GM12878 (cell line): ENCODE results near the gene IQGAP1. TPM values are rescaled to one million over a fixed set of nuclear protein-coding genes. Genes with fewer than 3 reads are reported as not detected.

Experiments used
- ATAC-seq: fragments of 200-7000 bp; cut with Tn5 transposase; 3 replicates; pipeline ENCODE4 v1.9.1; 2020; ENCODE audit warnings: mild to moderate bottlenecking, moderate library complexity
- BruUV-seq: library from RNA; stranded (reverse); fragments of 400-500 nt; replicated peaks from 2 replicates; lab custom pipeline; 2021; lab: Mats Ljungman, UMichigan
- CTCF ChIA-PET: fragments of 300-600 bp; sonication (Branson Sonifier 250); formaldehyde crosslinking; extraction: SDS; loops from one replicate; lab custom pipeline; 2021; ENCODE audit warnings: inconsistent platforms; lab: Yijun Ruan, JAX
- POLR2A ChIA-PET: fragments of 350-600 bp; formaldehyde crosslinking; extraction: SDS; loops from one replicate; lab custom pipeline; 2021; ENCODE audit warnings: inconsistent platforms; lab: Charles Lee
- RAD21 ChIA-PET: fragments of 300-600 bp; sonication (Branson Sonifier 250); formaldehyde crosslinking; loops from one replicate; lab custom pipeline; 2023; ENCODE audit warnings: antibody characterized with exemption; ENCODE audit not compliant: unreplicated experiment; lab: Charles Lee
- SMC1A ChIA-PET: fragments of 300-600 bp; sonication (Branson Sonifier 250); formaldehyde crosslinking; loops from one replicate; lab custom pipeline; 2023; ENCODE audit not compliant: unreplicated experiment, uncharacterized antibody; lab: Charles Lee
- DNase-seq: peaks from one replicate; pipeline ENCODE4 v3.0.0-alpha.2; 2011; ENCODE audit warnings: low read depth, low spot score
- FAIRE-seq: peaks from 3 replicates; lab custom pipeline; 2011; peaks lifted over from hg19 to GRCh38; lab: Jason Lieb, UNC
- H2AFZ ChIP-seq: 2 replicates; pipeline ENCODE4 v1.6.0; 2011; ENCODE audit warnings: low read depth, low read length, control low read depth; ENCODE audit not compliant: control insufficient read depth
- H3K27ac ChIP-seq: 2 replicates; pipeline ENCODE4 v1.5.1; 2011; ENCODE audit warnings: control low read depth; ENCODE audit not compliant: control insufficient read depth, insufficient read depth
- H3K27me3 ChIP-seq, 2 experiments: replicated peaks in 1 of 2; 2 replicates each; pipeline versions ENCODE4 v1.6.0 to v1.6.1; 2011; ENCODE audit warnings: low read length in 1 of 2; ENCODE audit not compliant: control insufficient read depth in 2 of 2, insufficient read depth in 2 of 2
- H3K36me3 ChIP-seq, 2 experiments: 2 replicates each; pipeline ENCODE4 v1.5.1; 2011; ENCODE audit warnings: low read length in 1 of 2; ENCODE audit not compliant: control insufficient read depth in 2 of 2, insufficient read depth in 2 of 2
- H3K4me1 ChIP-seq: 2 replicates; pipeline ENCODE4 v1.6.1; 2011; ENCODE audit warnings: mild to moderate bottlenecking, low read length, moderate library complexity, mixed read lengths; ENCODE audit not compliant: control insufficient read depth, insufficient read depth
- H3K4me2 ChIP-seq: 2 replicates; pipeline ENCODE4 v1.6.0; 2011; ENCODE audit warnings: control low read depth; ENCODE audit not compliant: control insufficient read depth, insufficient read depth
- H3K4me3 ChIP-seq: fragments of 200-600 bp; sonication (generic); 2 replicates; pipeline ENCODE4 v1.5.1; 2016
- H3K79me2 ChIP-seq: 2 replicates; pipeline ENCODE4 v1.6.0; 2011; ENCODE audit warnings: low read length; ENCODE audit not compliant: control insufficient read depth, insufficient read depth
- H3K9ac ChIP-seq: 2 replicates; pipeline ENCODE4 v1.8.0; 2011; ENCODE audit warnings: low read length, control low read depth, mixed read lengths; ENCODE audit not compliant: control insufficient read depth, insufficient read depth
- H3K9me3 ChIP-seq: replicated peaks from 3 replicates; pipeline ENCODE4 v1.5.1; 2011; ENCODE audit warnings: mild to moderate bottlenecking, low read length; ENCODE audit not compliant: control insufficient read depth, insufficient read depth
- H4K20me1 ChIP-seq: 2 replicates; pipeline ENCODE4 v1.6.0; 2011; ENCODE audit not compliant: control insufficient read depth, insufficient read depth
- BACH1 ChIP-seq: fragments of 450-650 bp; IDR thresholded peaks from 2 replicates; pipeline ENCODE4 v1.6.1; 2017; ENCODE audit warnings: mild to moderate bottlenecking, borderline replicate concordance
- EED ChIP-seq: sonication (generic); IDR thresholded peaks from 2 replicates; pipeline ENCODE4 v1.6.1; 2016; ENCODE audit warnings: antibody characterized with exemption, low read depth
- EGR1 ChIP-seq, 2 experiments: IDR thresholded peaks; 1 replicate in 1 of 2; 2 replicates in 1 of 2; pipeline ENCODE4 v1.6.1; 2011 to 2012; ENCODE audit warnings: low read depth in 2 of 2, low read length in 2 of 2, borderline replicate concordance in 1 of 2, mild to moderate bottlenecking in 1 of 2, moderate library complexity in 1 of 2
- IKZF1 ChIP-seq: fragments of 450-650 bp; conservative IDR thresholded peaks from 2 replicates; pipeline ENCODE4 v1.6.1; 2017; ENCODE audit warnings: antibody characterized with exemption, mild to moderate bottlenecking
- KLF5 ChIP-seq: fragments of 450-650 bp; IDR thresholded peaks from 2 replicates; pipeline ENCODE4 v1.6.1; 2014; ENCODE audit warnings: mild to moderate bottlenecking; ENCODE audit not compliant: partially characterized antibody
- LARP7 ChIP-seq: fragments of 450-650 bp; IDR thresholded peaks from 2 replicates; pipeline ENCODE4 v1.6.1; 2017; ENCODE audit warnings: mild to moderate bottlenecking
- MEF2A ChIP-seq: IDR thresholded peaks from 2 replicates; pipeline ENCODE4 v1.6.1; 2011; ENCODE audit warnings: low read depth, mild to moderate bottlenecking, low read length, moderate library complexity; ENCODE audit not compliant: insufficient read depth
- NBN ChIP-seq: fragments of 450-650 bp; IDR thresholded peaks from 2 replicates; pipeline ENCODE4 v1.6.1; 2016
- NR2F1 ChIP-seq: fragments of 450-650 bp; conservative IDR thresholded peaks from 2 replicates; pipeline ENCODE4 v1.6.1; 2017; ENCODE audit warnings: mild to moderate bottlenecking
- POLR2A ChIP-seq: IDR thresholded peaks from 2 replicates; pipeline ENCODE4 v1.6.1; 2011; ENCODE audit warnings: low read depth, mild to moderate bottlenecking, low read length
- RUNX3 ChIP-seq: IDR thresholded peaks from 2 replicates; pipeline ENCODE4 v1.6.1; 2012; ENCODE audit warnings: low read length, inconsistent platforms
- ZSCAN29 ChIP-seq: fragments of 450-650 bp; IDR thresholded peaks from 2 replicates; pipeline ENCODE4 v1.6.1; 2017; ENCODE audit warnings: mild to moderate bottlenecking, moderate library complexity
- WGBS: methylation state at CpG from one replicate; pipeline ENCODE4 v1.1.6; 2016; ENCODE audit warnings: low lambda C conversion rate; ENCODE audit not compliant: insufficient replicate concordance, insufficient coverage; ENCODE audit errors: missing lambda C conversion rate; 5-methylcytosine and 5-hydroxymethylcytosine counted together
- in situ Hi-C: fragments of 300-500 bp; cut with MboI; formaldehyde crosslinking; loops from 9 replicates; pipeline ENCODE4 v1.14.3; 2018; ENCODE audit warnings: mixed read lengths
- intact Hi-C: fragments of 100-400 bp; cut with micrococcal nuclease; formaldehyde crosslinking; loops from one replicate; pipeline ENCODE4 v1.14.2; 2022; ENCODE audit not compliant: unreplicated experiment
- polyA plus RNA-seq, 11 experiments: library from polyadenylated mRNA; depleted of rRNA in 4 of 11; unstranded in 6 of 11; stranded (reverse) in 5 of 11; fragments of >200 nt; fragmentation: Nextera tagmentation in 4 of 11; fragmentation: Illumina TruSeq in 1 of 11; extraction: Ambion mirVana in 4 of 11; extraction: Trizol in 1 of 11; gene quantifications; 1 replicate in 1 of 11; 2 replicates in 10 of 11; pipeline versions ENCODE4 v1.2.1 to v1.2.3, GENCODE V29; 2011 to 2016; ENCODE audit warnings: inconsistent platforms in 2 of 11, missing spikeins in 2 of 11, low read depth in 1 of 11
- total RNA-seq, 4 experiments: library from RNA; depleted of rRNA in 3 of 4; stranded (reverse); fragments of >200 nt in 3 of 4; fragmentation: Illumina TruSeq in 1 of 4; extraction: Trizol in 1 of 4; gene quantifications; 2 replicates each; pipeline versions ENCODE4 v1.2.1 to v1.2.3, GENCODE V29; 2013 to 2021
- TF ChIP-seq, protein P1 (sequence below): IDR thresholded peaks from 2 replicates; pipeline ENCODE4 v1.6.1; 2012; ENCODE audit warnings: low read length, inconsistent platforms
- TF ChIP-seq, protein P2 (sequence below): fragments of 450-650 bp; IDR thresholded peaks from 2 replicates; pipeline ENCODE4 v1.6.1; 2016; ENCODE audit warnings: mild to moderate bottlenecking
- TF ChIP-seq, protein P3 (sequence below): IDR thresholded peaks from 2 replicates; pipeline ENCODE4 v1.6.1; 2011; ENCODE audit warnings: mild to moderate bottlenecking, low read depth, low read length, moderate library complexity; ENCODE audit not compliant: insufficient replicate concordance

IQGAP1 gene
- total and polyA plus RNA-seq, 10 of the 15 experiments (the other 5 are each of a cell fraction or from before 2014, with no cell fraction given) = 65.2 to 250 (median 112) TPM

DNA sequence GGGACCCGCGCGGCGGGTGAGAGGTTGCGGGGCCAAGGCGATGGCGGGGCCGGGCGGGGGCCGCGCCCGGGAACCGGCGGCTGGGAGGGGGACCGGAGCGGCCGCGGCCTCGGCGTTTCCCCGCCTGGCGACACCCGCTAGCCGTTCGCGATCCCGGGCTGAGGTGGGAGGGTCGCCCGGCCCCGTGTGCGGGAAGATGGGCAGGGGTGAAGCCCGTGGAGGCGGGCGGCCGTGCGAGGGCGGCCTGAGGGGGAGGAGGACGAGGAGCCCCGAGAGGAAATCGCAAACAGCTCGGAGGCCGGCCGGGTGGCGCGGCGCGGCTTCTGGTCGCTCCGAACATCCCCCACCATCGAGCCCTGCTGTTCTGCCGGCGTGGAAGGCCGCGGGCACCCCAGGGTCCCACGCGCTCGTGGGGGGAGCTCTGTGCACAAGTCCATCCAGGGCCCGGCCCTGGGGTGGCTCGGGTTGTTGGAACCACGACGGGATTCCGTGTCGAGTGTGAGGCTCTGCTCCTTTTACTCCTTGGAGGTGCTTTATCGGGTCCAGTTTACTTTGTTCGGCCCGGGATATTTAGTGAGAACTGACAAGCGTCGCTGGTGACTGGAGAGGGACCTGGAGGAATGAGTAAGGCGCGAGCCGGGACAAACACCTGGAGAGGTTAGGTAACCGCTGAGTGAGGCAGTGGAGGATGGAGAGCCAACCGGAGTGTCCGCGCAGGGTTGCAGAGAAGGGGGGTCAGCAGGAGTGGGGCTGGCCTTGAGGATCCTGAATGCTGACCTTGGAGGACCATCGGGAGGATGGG, 142.4 kb downstream of the IQGAP1 start:
- Histone ChIP-seq H2AFZ (peak overlapping the region; percentile 69), H3K4me3 (peak overlapping the region; percentile 71), H3K27me3 (no peaks in the 10 kb centered on the region), H3K36me3 (no peaks in the 10 kb centered on the region), H3K4me1 (peaks cover 4% of the 10 kb centered on the region; the same call in 1 of the 2 replicates), H3K4me2 (peak overlapping the region; percentile 89; the same call in 1 of the 2 replicates), H3K27ac (peak overlapping the region; percentile 84), H4K20me1 (no peaks in the 10 kb centered on the region), H3K9ac (peak overlapping the region; percentile 92), H3K9me3 (no peaks in the 10 kb centered on the region), H3K79me2 (peaks cover 50% of the 10 kb centered on the region)
- ChIA-PET SMC1A (interaction anchor here (1.0 to 1.9 kb wide), 11 partner anchors 9 to 404 kb away, joined by 3 to 10 read pairs (median 6); no protein-coding TSS in a partner anchor), CTCF (interaction anchor here (0.5 to 2.5 kb wide), 14 partner anchors 9 to 205 kb away, joined by 3 to 13 read pairs (median 4); partner anchors contain the start of gene ZNF774), POLR2A (interaction anchor here (0.6 to 2.1 kb wide), 9 partner anchors 9 to 492 kb away, joined by 3 to 12 read pairs (median 6); no protein-coding TSS in a partner anchor), RAD21 (interaction anchor here (0.6 to 2.4 kb wide), 11 partner anchors 8 to 211 kb away, joined by 3 to 12 read pairs (median 4); no protein-coding TSS in a partner anchor)
- DNase-seq (no peak), ATAC-seq (peak; percentile 68), FAIRE-seq (no peak)
- TSS peak; percentile 45 for BruUV-seq
- in situ Hi-C loops (no loop called here), intact Hi-C loops (loop anchor here (5.0 kb wide), 1 partner anchor 67 kb away; no protein-coding TSS in a partner anchor)
- 2% methylated on average over 44 of the region's 76 CpGs for WGBS
- TF ChIP-seq KLF5 = no peak
- TF ChIP-seq, protein P1, sequence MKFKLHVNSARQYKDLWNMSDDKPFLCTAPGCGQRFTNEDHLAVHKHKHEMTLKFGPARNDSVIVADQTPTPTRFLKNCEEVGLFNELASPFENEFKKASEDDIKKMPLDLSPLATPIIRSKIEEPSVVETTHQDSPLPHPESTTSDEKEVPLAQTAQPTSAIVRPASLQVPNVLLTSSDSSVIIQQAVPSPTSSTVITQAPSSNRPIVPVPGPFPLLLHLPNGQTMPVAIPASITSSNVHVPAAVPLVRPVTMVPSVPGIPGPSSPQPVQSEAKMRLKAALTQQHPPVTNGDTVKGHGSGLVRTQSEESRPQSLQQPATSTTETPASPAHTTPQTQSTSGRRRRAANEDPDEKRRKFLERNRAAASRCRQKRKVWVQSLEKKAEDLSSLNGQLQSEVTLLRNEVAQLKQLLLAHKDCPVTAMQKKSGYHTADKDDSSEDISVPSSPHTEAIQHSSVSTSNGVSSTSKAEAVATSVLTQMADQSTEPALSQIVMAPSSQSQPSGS = no peak
- TF ChIP-seq, protein P2, sequence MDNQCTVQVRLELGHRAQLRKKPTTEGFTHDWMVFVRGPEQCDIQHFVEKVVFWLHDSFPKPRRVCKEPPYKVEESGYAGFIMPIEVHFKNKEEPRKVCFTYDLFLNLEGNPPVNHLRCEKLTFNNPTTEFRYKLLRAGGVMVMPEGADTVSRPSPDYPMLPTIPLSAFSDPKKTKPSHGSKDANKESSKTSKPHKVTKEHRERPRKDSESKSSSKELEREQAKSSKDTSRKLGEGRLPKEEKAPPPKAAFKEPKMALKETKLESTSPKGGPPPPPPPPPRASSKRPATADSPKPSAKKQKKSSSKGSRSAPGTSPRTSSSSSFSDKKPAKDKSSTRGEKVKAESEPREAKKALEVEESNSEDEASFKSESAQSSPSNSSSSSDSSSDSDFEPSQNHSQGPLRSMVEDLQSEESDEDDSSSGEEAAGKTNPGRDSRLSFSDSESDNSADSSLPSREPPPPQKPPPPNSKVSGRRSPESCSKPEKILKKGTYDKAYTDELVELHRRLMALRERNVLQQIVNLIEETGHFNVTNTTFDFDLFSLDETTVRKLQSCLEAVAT = 0 out of 2 replicates have a peak, but pooled peaks have one; percentile 20
- TF ChIP-seq, protein P3, sequence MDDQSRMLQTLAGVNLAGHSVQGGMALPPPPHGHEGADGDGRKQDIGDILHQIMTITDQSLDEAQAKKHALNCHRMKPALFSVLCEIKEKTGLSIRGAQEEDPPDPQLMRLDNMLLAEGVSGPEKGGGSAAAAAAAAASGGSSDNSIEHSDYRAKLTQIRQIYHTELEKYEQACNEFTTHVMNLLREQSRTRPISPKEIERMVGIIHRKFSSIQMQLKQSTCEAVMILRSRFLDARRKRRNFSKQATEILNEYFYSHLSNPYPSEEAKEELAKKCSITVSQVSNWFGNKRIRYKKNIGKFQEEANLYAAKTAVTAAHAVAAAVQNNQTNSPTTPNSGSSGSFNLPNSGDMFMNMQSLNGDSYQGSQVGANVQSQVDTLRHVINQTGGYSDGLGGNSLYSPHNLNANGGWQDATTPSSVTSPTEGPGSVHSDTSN = no peak
- 0 out of 3 replicates have a peak, but pooled peaks of 1 of the 2 experiments have one; percentile 59 for TF ChIP-seq EGR1 (IDR thresholded peaks at IDR 0.05; ENCODE audit: borderline replicate concordance in 1 of 2, low read depth in 2 of 2, low read length in 2 of 2)
- no peak for TF ChIP-seq ZSCAN29
- TF ChIP-seq MEF2A = no peak
- TF ChIP-seq NR2F1 = peak; percentile 19; the same call in 1 of the 2 replicates
- TF ChIP-seq RUNX3 = 0 out of 2 replicates have a peak, but pooled peaks have one; percentile 17
- peak; percentile 29; the same call in 1 of the 2 replicates for TF ChIP-seq BACH1
- TF ChIP-seq NBN = 0 out of 2 replicates have a peak, but pooled peaks have one; percentile 27
- TF ChIP-seq LARP7 = peak; percentile 63
- peak; percentile 31; the same call in 1 of the 2 replicates for TF ChIP-seq POLR2A
- 0 out of 2 replicates have a peak, but pooled peaks have one; percentile 9 for TF ChIP-seq IKZF1
- 0 out of 2 replicates have a peak, but pooled peaks have one; percentile 16 for TF ChIP-seq EED
